OCI-LY7 (cell line): Measurements from ENCODE around the gene SFT2D2.

ENCODE experiments used
- CTCF ChIP-seq: fragments of 200-600 bp; sonication (generic); conservative IDR thresholded peaks from 2 replicates; pipeline ENCODE4 v1.5.1; 2014; ENCODE audit warnings: mild to moderate bottlenecking, antibody characterized with exemption, low read length, moderate library complexity, mixed read lengths
- EZH2phosphoT487 ChIP-seq: fragments of 200-600 bp; sonication (generic); IDR thresholded peaks from 2 replicates; pipeline ENCODE4 v1.6.1; 2018; ENCODE audit warnings: low read depth, borderline replicate concordance, mild to moderate bottlenecking, mixed run types, antibody characterized with exemption, low read length, moderate library complexity, mixed read lengths

GRCh38 chr1:168256164-168256563 is 30.4 kb downstream of the SFT2D2 start:
- TF ChIP-seq CTCF (no peak), EZH2phosphoT487 (no peak)
